H1 (cell line): ENCODE data around the gene DDR1. TPM values are rescaled to one million over a fixed set of nuclear protein-coding genes. Genes with fewer than 3 reads are reported as not detected.

Source experiments
- CTCF ChIA-PET: fragments of 300-600 bp; sonication (Branson Sonifier 250); formaldehyde crosslinking; loops from one replicate; lab custom pipeline; 2021; ENCODE audit not compliant: partially characterized antibody; lab: Charles Lee
- POLR2A ChIA-PET: fragments of 300-600 bp; sonication (Branson Sonifier 250); formaldehyde crosslinking; loops from one replicate; lab custom pipeline; 2021; ENCODE audit warnings: inconsistent platforms; ENCODE audit not compliant: partially characterized antibody; lab: Charles Lee
- DNase-seq, 2 experiments: peaks; one replicate each; pipeline versions ENCODE4 v3.0.0 to v3.0.0-alpha.2; 2010 to 2022; ENCODE audit warnings: low spot score in 2 of 2, low read depth in 1 of 2, mixed read lengths in 1 of 2
- FAIRE-seq: peaks from 2 replicates; lab custom pipeline; 2011; peaks lifted over from hg19 to GRCh38; lab: Jason Lieb, UNC
- H2AFZ ChIP-seq: 2 replicates; pipeline ENCODE4 v1.8.1; 2012; ENCODE audit warnings: low read length, inconsistent platforms
- H2AK5ac ChIP-seq: 2 replicates; pipeline ENCODE4 v1.6.1; 2013; ENCODE audit warnings: low read depth, low read length
- H2BK120ac ChIP-seq: replicated peaks from 2 replicates; pipeline ENCODE3; 2013; ENCODE audit warnings: low read depth, low read length, inconsistent platforms
- H2BK12ac ChIP-seq: 2 replicates; pipeline ENCODE4 v1.6.1; 2013; ENCODE audit warnings: low read depth, low read length
- H2BK15ac ChIP-seq: 2 replicates; pipeline ENCODE4 v1.6.1; 2013; ENCODE audit warnings: low read length
- H2BK20ac ChIP-seq: 2 replicates; pipeline ENCODE4 v1.6.1; 2013; ENCODE audit warnings: low read length
- H2BK5ac ChIP-seq: 2 replicates; pipeline ENCODE4 v1.6.1; 2013; ENCODE audit warnings: low read depth, low read length
- H3K14ac ChIP-seq: 2 replicates; pipeline ENCODE4 v1.6.1; 2013; ENCODE audit warnings: inconsistent platforms; ENCODE audit not compliant: insufficient read length
- H3K18ac ChIP-seq: 2 replicates; pipeline ENCODE4 v1.6.1; 2013; ENCODE audit warnings: low read length; ENCODE audit errors: extremely low read depth
- H3K23ac ChIP-seq: 2 replicates; pipeline ENCODE4 v1.6.1; 2013; ENCODE audit warnings: inconsistent platforms; ENCODE audit not compliant: insufficient read length
- H3K23me2 ChIP-seq: 2 replicates; pipeline ENCODE4 v1.6.1; 2013; ENCODE audit warnings: low read depth, low read length
- H3K27ac ChIP-seq: 2 replicates; pipeline ENCODE4 v1.6.1; 2011; ENCODE audit warnings: low read depth, low read length, inconsistent platforms
- H3K27me3 ChIP-seq, 4 experiments: replicated peaks in 1 of 4; 1 replicate in 1 of 4; 2 replicates in 3 of 4; pipeline versions ENCODE4 v1.6.1 to v1.8.1; 2011 to 2013; ENCODE audit warnings: low read length in 3 of 4, mild to moderate bottlenecking in 3 of 4, inconsistent platforms in 2 of 4, mixed read lengths in 2 of 4, moderate library complexity in 1 of 4; ENCODE audit not compliant: control insufficient read depth in 3 of 4, insufficient read depth in 3 of 4; ENCODE audit errors: extremely low read depth in 1 of 4
- H3K36me3 ChIP-seq, 4 experiments: 2 replicates each; pipeline versions ENCODE4 v1.6.1 to v1.8.1; 2011 to 2013; ENCODE audit warnings: mild to moderate bottlenecking in 4 of 4, low read length in 3 of 4, moderate library complexity in 2 of 4, control low read depth in 1 of 4, inconsistent platforms in 1 of 4; ENCODE audit not compliant: insufficient read depth in 4 of 4, control insufficient read depth in 2 of 4
- H3K4ac ChIP-seq: replicated peaks from 2 replicates; pipeline ENCODE3; 2013; ENCODE audit warnings: low read length, low read depth, mixed read lengths, inconsistent platforms; ENCODE audit not compliant: insufficient read length
- H3K4me1 ChIP-seq, 4 experiments: replicated peaks in 1 of 4; 1 replicate in 1 of 4; 2 replicates in 3 of 4; pipeline versions ENCODE4 v1.6.1 to v1.8.1; 2011 to 2013; ENCODE audit warnings: low read length in 3 of 4, inconsistent platforms in 2 of 4, mixed read lengths in 1 of 4; ENCODE audit not compliant: insufficient read depth in 4 of 4, control insufficient read depth in 3 of 4
- H3K4me2 ChIP-seq, 2 experiments: 2 replicates each; pipeline versions ENCODE4 v1.6.1 to v1.8.1; 2011 to 2013; ENCODE audit warnings: low read depth in 2 of 2, low read length in 2 of 2, control low read depth in 1 of 2, inconsistent platforms in 1 of 2, mild to moderate bottlenecking in 1 of 2; ENCODE audit not compliant: insufficient read depth in 1 of 2
- H3K4me3 ChIP-seq, 4 experiments: fragments of 200-600, 300-600 bp in 1 of 4; sonication (generic), shearing (Covaris generic), sonication (Bioruptor Twin) in 1 of 4; 2 replicates each; pipeline versions ENCODE4 v1.5.1 to v1.8.1; 2011 to 2016; ENCODE audit warnings: low read length in 4 of 4, low read depth in 3 of 4, control low read depth in 2 of 4, inconsistent platforms in 2 of 4, mild to moderate bottlenecking in 2 of 4, mixed read lengths in 1 of 4, moderate library complexity in 1 of 4; ENCODE audit not compliant: insufficient read depth in 2 of 4; ENCODE audit errors: extremely low read depth in 1 of 4
- H3K56ac ChIP-seq: replicated peaks from 2 replicates; pipeline ENCODE3; 2013; ENCODE audit warnings: low read depth, mild to moderate bottlenecking, mixed read lengths, low read length, inconsistent platforms; ENCODE audit not compliant: insufficient read length
- H3K79me1 ChIP-seq: 2 replicates; pipeline ENCODE4 v1.6.1; 2013; ENCODE audit warnings: low read depth, low read length, control low read depth
- H3K79me2 ChIP-seq, 2 experiments: 2 replicates each; pipeline versions ENCODE4 v1.6.1 to v1.8.1; 2012 to 2013; ENCODE audit warnings: low read length in 2 of 2, mild to moderate bottlenecking in 2 of 2, inconsistent platforms in 1 of 2; ENCODE audit not compliant: insufficient read depth in 2 of 2, control insufficient read depth in 1 of 2
- H3K9ac ChIP-seq, 4 experiments: replicated peaks in 1 of 4; 1 replicate in 1 of 4; 2 replicates in 3 of 4; pipeline versions ENCODE4 v1.6.1 to v1.8.1; 2011 to 2013; ENCODE audit warnings: low read depth in 3 of 4, low read length in 3 of 4, control low read depth in 2 of 4, mild to moderate bottlenecking in 2 of 4, moderate library complexity in 2 of 4, inconsistent platforms in 1 of 4; ENCODE audit errors: extremely low read depth in 1 of 4
- H3K9me3 ChIP-seq, 2 experiments: 2 replicates each; pipeline versions ENCODE4 v1.6.1 to v1.8.1; 2012 to 2013; ENCODE audit warnings: mild to moderate bottlenecking in 2 of 2, moderate library complexity in 2 of 2, control low read depth in 1 of 2, inconsistent platforms in 1 of 2, low read depth in 1 of 2, low read length in 1 of 2, mixed read lengths in 1 of 2; ENCODE audit not compliant: insufficient read depth in 2 of 2
- H4K20me1 ChIP-seq, 2 experiments: replicated peaks in 1 of 2; 2 replicates each; pipeline versions ENCODE3 to v1.8.1; 2011 to 2013; ENCODE audit warnings: inconsistent platforms in 2 of 2, low read length in 2 of 2, mild to moderate bottlenecking in 1 of 2; ENCODE audit not compliant: insufficient read depth in 2 of 2, control insufficient read depth in 1 of 2
- H4K5ac ChIP-seq: 2 replicates; pipeline ENCODE4 v1.6.1; 2013; ENCODE audit warnings: low read length, low read depth, mixed read lengths, inconsistent platforms; ENCODE audit not compliant: insufficient read length
- H4K8ac ChIP-seq: 2 replicates; pipeline ENCODE4 v1.8.0; 2013; ENCODE audit warnings: mild to moderate bottlenecking, moderate library complexity, low read length, inconsistent platforms; ENCODE audit not compliant: insufficient read depth; ENCODE audit errors: extremely low read depth
- H4K91ac ChIP-seq: replicated peaks from 2 replicates; pipeline ENCODE3; 2013; ENCODE audit warnings: low read length, mixed read lengths, inconsistent platforms; ENCODE audit not compliant: insufficient read length
- ATF2 ChIP-seq: IDR thresholded peaks from 2 replicates; pipeline ENCODE4 v1.6.1; 2012; ENCODE audit warnings: low read length, inconsistent platforms
- ATF3 ChIP-seq: IDR thresholded peaks from 2 replicates; pipeline ENCODE4 v1.6.1; 2011; ENCODE audit warnings: low read depth, mild to moderate bottlenecking, low read length; ENCODE audit not compliant: insufficient read depth
- E2F6 ChIP-seq: IDR thresholded peaks from 2 replicates; pipeline ENCODE4 v1.6.1; 2012; ENCODE audit warnings: inconsistent platforms
- EP300 ChIP-seq, 2 experiments: IDR thresholded peaks; 1 replicate in 1 of 2; 2 replicates in 1 of 2; pipeline ENCODE4 v1.6.1; 2011 to 2012; ENCODE audit warnings: low read depth in 2 of 2, low read length in 2 of 2, mild to moderate bottlenecking in 2 of 2, borderline replicate concordance in 1 of 2, inconsistent platforms in 1 of 2, moderate library complexity in 1 of 2
- KDM5A ChIP-seq: fragments of 200-600 bp; IDR thresholded peaks from 2 replicates; pipeline ENCODE4 v1.7.1; 2012; ENCODE audit warnings: mild to moderate bottlenecking, low read length, inconsistent platforms, mixed read lengths
- MAX ChIP-seq: IDR thresholded peaks from 2 replicates; pipeline ENCODE4 v1.6.1; 2012; ENCODE audit warnings: inconsistent platforms
- SIN3A ChIP-seq, 2 experiments: IDR thresholded peaks in 1 of 2; conservative IDR thresholded peaks in 1 of 2; 2 replicates each; pipeline ENCODE4 v1.6.1; 2011 to 2012; ENCODE audit warnings: low read length in 2 of 2, improper control_type of control experiment in 1 of 2, low read depth in 1 of 2, mild to moderate bottlenecking in 1 of 2
- SRF ChIP-seq: IDR thresholded peaks from 2 replicates; pipeline ENCODE4 v1.6.1; 2011; ENCODE audit warnings: mild to moderate bottlenecking, low read depth, low read length, moderate library complexity
- TAF1 ChIP-seq: IDR thresholded peaks from 2 replicates; pipeline ENCODE4 v1.6.1; 2011; ENCODE audit warnings: mild to moderate bottlenecking, low read depth, low read length
- WGBS, 2 experiments: shearing (Covaris generic) in 1 of 2; methylation state at CpG; one replicate each; pipeline versions ENCODE4 v1.1.6 to v1.1.7; 2013 to 2015; ENCODE audit warnings: low lambda C conversion rate in 2 of 2, mixed read lengths in 2 of 2, inconsistent platforms in 1 of 2, low coverage in 1 of 2, missing lambda C conversion rate in 1 of 2; ENCODE audit not compliant: insufficient replicate concordance in 2 of 2, insufficient coverage in 1 of 2, insufficient read length in 1 of 2; ENCODE audit errors: extremely low coverage in 1 of 2, missing lambda C conversion rate in 1 of 2; 5-methylcytosine and 5-hydroxymethylcytosine counted together
- polyA plus RNA-seq, 7 experiments: library from polyadenylated mRNA; depleted of rRNA in 3 of 7; stranded (reverse) in 5 of 7; unstranded in 2 of 7; fragments of >200 nt in 5 of 7; fragments of 200-250 nt in 2 of 7; gene quantifications; 1 replicate in 5 of 7; 2 replicates in 1 of 7; 4 replicates in 1 of 7; pipeline versions ENCODE4 v1.2.1 to v1.2.3, GENCODE V29; 2011 to 2013; ENCODE audit warnings: missing spikeins in 2 of 7, mixed read lengths in 2 of 7
- total RNA-seq: library from RNA; stranded (reverse); fragmentation: NEBNext Ultra II Directional; extraction: Animal tissue kit (Norgen Biotek cat#: 25700); gene quantifications from 2 replicates; pipeline ENCODE4 v1.2.1, GENCODE V29; 2021

Gene DDR1
- total and polyA plus RNA-seq, 2 of the 8 experiments (the other 6 are each of a cell fraction or from before 2014, with no cell fraction given), result 99.4 to 181 TPM

GRCh38 chr6:30896541-30896940 lies 12.2 kb downstream of the DDR1 start:
- H3K27ac ChIP-seq, result no peak overlapping the region
- no peak overlapping the region for H2BK120ac ChIP-seq
- no peak overlapping the region for H2BK5ac ChIP-seq
- no peak for DNase-seq
- H2BK15ac ChIP-seq, result no peak overlapping the region
- no peak overlapping the region for H2BK12ac ChIP-seq
- H3K4me1 ChIP-seq, result peaks cover 0 to 7% (median 0%) of the 10 kb centered on the region in 4 experiments; a peak in 2 of 7 replicates
- H3K4me2 ChIP-seq, result no peak overlapping the region
- H3K18ac ChIP-seq, result no peak overlapping the region
- no peak overlapping the region for H3K23ac ChIP-seq
- H2AK5ac ChIP-seq, result no peak overlapping the region
- no peak overlapping the region for H2BK20ac ChIP-seq
- peaks cover 5% of the 10 kb centered on the region; the same call in 1 of the 2 replicates for H3K79me1 ChIP-seq
- FAIRE-seq, result no peak
- H3K4ac ChIP-seq, result no peak overlapping the region
- POLR2A ChIA-PET, result interaction anchor here (0.6 to 2.5 kb wide), 5 partner anchors 9 to 244 kb away, joined by 3 to 14 read pairs (median 6); partner anchors contain the start of genes GTF2H4 and VARS2
- no peak overlapping the region for H3K4me3 ChIP-seq
- H4K91ac ChIP-seq, result no peak overlapping the region
- no peak overlapping the region for H3K56ac ChIP-seq
- no peaks in the 10 kb centered on the region for H3K27me3 ChIP-seq
- 91% methylated on average over 13 of the region's 13 CpGs; no CpG with 5 or more reads in 1 of the 2 experiments for WGBS, 2 experiments
- CTCF ChIA-PET, result interaction anchor here (1.0 to 2.4 kb wide), 9 partner anchors 8 to 67 kb away, joined by 3 to 15 read pairs (median 7); partner anchors contain the start of gene VARS2
- H3K14ac ChIP-seq, result no peak overlapping the region
- H2AFZ ChIP-seq, result no peak overlapping the region
- H4K20me1 ChIP-seq, result peaks cover 4 to 19% of the 10 kb centered on the region in 2 experiments
- H3K79me2 ChIP-seq, result no peaks in the 10 kb centered on the region
- H4K8ac ChIP-seq, result no peak overlapping the region
- H3K9me3 ChIP-seq, result no peaks in the 10 kb centered on the region
- H3K9ac ChIP-seq, result no peak overlapping the region
- H3K36me3 ChIP-seq, result peaks cover 43 to 85% (median 72%) of the 10 kb centered on the region in 4 experiments
- H3K23me2 ChIP-seq, result peaks cover 8% of the 10 kb centered on the region; the same call in 1 of the 2 replicates
- H4K5ac ChIP-seq, result no peak overlapping the region
- no peak for TF ChIP-seq KDM5A
- TF ChIP-seq ATF2, result no peak
- no peak for TF ChIP-seq E2F6
- no peak for TF ChIP-seq SRF
- TF ChIP-seq MAX, result no peak
- no peak for TF ChIP-seq TAF1
- TF ChIP-seq SIN3A (conservative IDR thresholded peaks at IDR 0.05 in 1 of 2, IDR thresholded peaks at IDR 0.05 in 1 of 2; ENCODE audit: low read depth in 1 of 2, low read length in 2 of 2), result no peak
- TF ChIP-seq EP300 (IDR thresholded peaks at IDR 0.05; ENCODE audit: borderline replicate concordance in 1 of 2, low read depth in 2 of 2, low read length in 2 of 2), result no peak
- TF ChIP-seq ATF3, result no peak
